ENCODE data around the gene CHRNB1.

CHRNB1 gene

DNA sequence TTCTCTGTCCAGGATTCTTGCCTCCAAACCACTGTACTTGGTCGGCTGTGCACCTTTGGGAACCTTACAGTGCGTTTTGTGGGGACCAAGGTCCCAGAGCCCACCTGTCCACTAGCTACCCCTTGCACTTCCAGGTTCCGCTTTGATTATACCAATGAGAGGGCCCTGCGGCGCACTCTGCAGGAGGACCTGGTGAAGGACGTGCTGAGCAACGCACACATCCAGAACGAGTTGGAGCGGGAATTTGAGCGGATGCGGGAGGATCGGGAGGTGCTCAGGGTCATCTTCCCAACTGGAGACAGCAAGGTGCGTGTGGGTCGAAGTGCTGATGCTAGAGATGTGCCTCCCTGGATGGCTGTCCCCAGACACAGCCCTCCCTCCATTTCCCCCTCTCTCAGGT lies 58.1 kb downstream of the CHRNB1 start:
- peak; percentile 21 for TF ChIP-seq CTCF (IDR thresholded peaks at IDR 0.05; ENCODE audit: low read depth, low read length)
- TF ChIP-seq, protein P1, sequence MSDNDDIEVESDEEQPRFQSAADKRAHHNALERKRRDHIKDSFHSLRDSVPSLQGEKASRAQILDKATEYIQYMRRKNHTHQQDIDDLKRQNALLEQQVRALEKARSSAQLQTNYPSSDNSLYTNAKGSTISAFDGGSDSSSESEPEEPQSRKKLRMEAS (IDR thresholded peaks at IDR 0.05; ENCODE audit: low read depth, low read length) = no peak
- no peak overlapping the region for H3K4me3 ChIP-seq (ENCODE audit: low read depth, low read length)
- DNase-seq (ENCODE audit: low read depth) = no peak

DNA sequence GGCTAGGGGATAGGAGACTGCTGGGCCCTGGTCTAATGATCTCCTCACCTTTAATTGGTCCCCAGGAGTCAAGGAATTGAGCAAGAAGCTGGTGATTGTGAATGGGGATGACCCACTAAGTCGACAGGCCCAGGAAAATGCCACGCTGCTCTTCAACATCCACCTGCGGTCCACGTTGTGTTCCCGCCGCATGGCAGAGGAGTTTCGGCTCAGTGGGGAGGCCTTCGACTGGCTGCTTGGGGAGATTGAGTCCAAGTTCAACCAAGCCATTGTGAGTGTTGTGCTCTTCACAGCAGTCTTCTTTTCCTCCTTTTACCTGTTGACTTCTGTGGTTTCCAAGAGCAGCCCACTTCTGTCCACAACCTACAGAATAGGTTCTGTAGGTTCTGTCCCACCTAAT lies 58.7 kb downstream of the CHRNB1 start:
- H3K4me3 ChIP-seq (ENCODE audit: low read depth, low read length) = no peak overlapping the region
- TF ChIP-seq MYC (IDR thresholded peaks at IDR 0.05; ENCODE audit: low read depth, low read length) (no peak), CTCF (IDR thresholded peaks at IDR 0.05; ENCODE audit: low read depth, low read length) (no peak), POLR2A (IDR thresholded peaks at IDR 0.05; ENCODE audit: extremely low read depth, insufficient read length) (no peak)
- TF ChIP-seq, protein P1 (IDR thresholded peaks at IDR 0.05; ENCODE audit: low read depth, low read length) = no peak
- no peak for DNase-seq (ENCODE audit: low read depth)
